ENCODE data around the gene NUDT1. TPM values are rescaled to one million over a fixed set of nuclear protein-coding genes. Genes with fewer than 3 reads are reported as not detected.
A peak's percentile ranks its signal among the peaks of the same experiment; 100 is the strongest.

NUDT1 gene
- total and polyA plus RNA-seq, 2 experiments from 2014 or later, result 47.7 to 61.0 TPM

- TF ChIP-seq EZH2phosphoT487 (IDR thresholded peaks at IDR 0.05; ENCODE audit: insufficient read depth, low read depth), result no peak
- no peak for TF ChIP-seq EZH2 (IDR thresholded peaks at IDR 0.05; ENCODE audit: insufficient read depth, poor library complexity, severe bottlenecking)
- Histone ChIP-seq H3K9me2 (ENCODE audit: insufficient read depth) (no peaks in the 10 kb centered on the region), H3K27ac (no peak overlapping the region), H3K4me1 (ENCODE audit: insufficient read depth) (no peaks in the 10 kb centered on the region), H3F3A (ENCODE audit: insufficient read depth) (no peaks in the 10 kb centered on the region), H3K4me3 (no peak overlapping the region), H3K36me3 (ENCODE audit: low read depth) (no peaks in the 10 kb centered on the region), H3K9ac (0 out of 2 replicates have a peak overlapping the region, but pooled peaks have one; percentile 29), H3K9me3 (ENCODE audit: low read depth) (no peaks in the 10 kb centered on the region), H3K4me2 (ENCODE audit: unreplicated experiment) (no peak overlapping the region), H4K20me1 (ENCODE audit: insufficient read depth) (no peaks in the 10 kb centered on the region), H3K27me3 (replicated peaks; ENCODE audit: insufficient read depth) (no peaks in the 10 kb centered on the region), H3K79me2 (ENCODE audit: insufficient read depth) (no peaks in the 10 kb centered on the region), H2AFZ (no peak overlapping the region)
- in situ Hi-C loops (cut with MboI), result loop anchor here (10.0 kb wide), 1 partner anchor 555 kb away; no protein-coding TSS in a partner anchor
- 42 to 47% methylated on average over 19 to 21 of the region's 21 CpGs for WGBS, 2 experiments (ENCODE audit: low coverage in 1 of 2, low lambda C conversion rate in 2 of 2, missing lambda C conversion rate in 2 of 2)
- DNase-seq, result peak; percentile 83
These were observed 32.7 kb upstream of the NUDT1 start for GRCh38 chr7:2209146-2209960.

- no peak for TF ChIP-seq EZH2phosphoT487 (IDR thresholded peaks at IDR 0.05; ENCODE audit: insufficient read depth, low read depth)
- no peak for TF ChIP-seq EZH2 (IDR thresholded peaks at IDR 0.05; ENCODE audit: insufficient read depth, poor library complexity, severe bottlenecking)
- Histone ChIP-seq H3K9ac (0 out of 2 replicates have a peak overlapping the region, but pooled peaks have one; percentile 29), H4K20me1 (ENCODE audit: insufficient read depth) (no peaks in the 10 kb centered on the region), H3K9me2 (ENCODE audit: insufficient read depth) (no peaks in the 10 kb centered on the region), H3K9me3 (ENCODE audit: low read depth) (no peaks in the 10 kb centered on the region), H3K27me3 (replicated peaks; ENCODE audit: insufficient read depth) (no peaks in the 10 kb centered on the region), H3K4me3 (no peak overlapping the region), H3F3A (ENCODE audit: insufficient read depth) (no peaks in the 10 kb centered on the region), H3K79me2 (ENCODE audit: insufficient read depth) (no peaks in the 10 kb centered on the region), H3K4me2 (ENCODE audit: unreplicated experiment) (no peak overlapping the region), H3K27ac (no peak overlapping the region), H3K4me1 (ENCODE audit: insufficient read depth) (no peaks in the 10 kb centered on the region), H3K36me3 (ENCODE audit: low read depth) (no peaks in the 10 kb centered on the region), H2AFZ (no peak overlapping the region)
- DNase-seq, result no peak
- in situ Hi-C loops (cut with MboI), result loop anchor here (10.0 kb wide), 2 partner anchors 555 to 625 kb away; no protein-coding TSS in a partner anchor
- 74% methylated on average over 8 of the region's 8 CpGs for WGBS, 2 experiments (ENCODE audit: low coverage in 1 of 2, low lambda C conversion rate in 2 of 2, missing lambda C conversion rate in 2 of 2)
These were observed 32.1 kb upstream of the NUDT1 start for GRCh38 chr7:2209961-2210323.

- WGBS, 2 experiments (ENCODE audit: low coverage in 1 of 2, low lambda C conversion rate in 2 of 2, missing lambda C conversion rate in 2 of 2), result 88 to 90% methylated on average over 26 to 30 of the region's 30 CpGs
- Histone ChIP-seq H3K4me1 (ENCODE audit: insufficient read depth) (no peaks in the 10 kb centered on the region), H3K9me2 (ENCODE audit: insufficient read depth) (no peaks in the 10 kb centered on the region), H3K4me3 (no peak overlapping the region), H2AFZ (no peak overlapping the region), H3F3A (ENCODE audit: insufficient read depth) (no peaks in the 10 kb centered on the region), H3K9me3 (ENCODE audit: low read depth) (no peaks in the 10 kb centered on the region), H3K9ac (no peak overlapping the region), H3K79me2 (ENCODE audit: insufficient read depth) (no peaks in the 10 kb centered on the region), H3K27ac (no peak overlapping the region), H3K27me3 (replicated peaks; ENCODE audit: insufficient read depth) (no peaks in the 10 kb centered on the region), H4K20me1 (ENCODE audit: insufficient read depth) (no peaks in the 10 kb centered on the region), H3K36me3 (ENCODE audit: low read depth) (no peaks in the 10 kb centered on the region), H3K4me2 (ENCODE audit: unreplicated experiment) (no peak overlapping the region)
- TF ChIP-seq EZH2phosphoT487 (IDR thresholded peaks at IDR 0.05; ENCODE audit: insufficient read depth, low read depth), result no peak
- no peak for TF ChIP-seq EZH2 (IDR thresholded peaks at IDR 0.05; ENCODE audit: insufficient read depth, poor library complexity, severe bottlenecking)
- no peak for DNase-seq
- in situ Hi-C loops (cut with MboI), result loop anchor here (10.0 kb wide), 1 partner anchor 626 kb away; no protein-coding TSS in a partner anchor
These were observed 31.3 kb upstream of the NUDT1 start for GRCh38 chr7:2210551-2211258.

GRCh38 chr7:2211259-2211880 is 30.7 kb upstream of the NUDT1 start:
- Histone ChIP-seq H3K27me3 (replicated peaks; ENCODE audit: insufficient read depth) (no peaks in the 10 kb centered on the region), H4K20me1 (ENCODE audit: insufficient read depth) (no peaks in the 10 kb centered on the region), H3F3A (ENCODE audit: insufficient read depth) (no peaks in the 10 kb centered on the region), H3K36me3 (ENCODE audit: low read depth) (no peaks in the 10 kb centered on the region), H3K9me2 (ENCODE audit: insufficient read depth) (no peaks in the 10 kb centered on the region), H3K4me1 (ENCODE audit: insufficient read depth) (no peaks in the 10 kb centered on the region), H3K4me2 (ENCODE audit: unreplicated experiment) (no peak overlapping the region), H3K9me3 (ENCODE audit: low read depth) (no peaks in the 10 kb centered on the region), H2AFZ (no peak overlapping the region), H3K27ac (no peak overlapping the region), H3K4me3 (no peak overlapping the region), H3K79me2 (ENCODE audit: insufficient read depth) (no peaks in the 10 kb centered on the region), H3K9ac (no peak overlapping the region)
- TF ChIP-seq EZH2phosphoT487 (IDR thresholded peaks at IDR 0.05; ENCODE audit: insufficient read depth, low read depth), result no peak
- no peak for TF ChIP-seq EZH2 (IDR thresholded peaks at IDR 0.05; ENCODE audit: insufficient read depth, poor library complexity, severe bottlenecking)
- in situ Hi-C loops (cut with MboI), result loop anchor here (10.0 kb wide), 1 partner anchor 627 kb away; no protein-coding TSS in a partner anchor
- WGBS, 2 experiments (ENCODE audit: low coverage in 1 of 2, low lambda C conversion rate in 2 of 2, missing lambda C conversion rate in 2 of 2), result 85 to 86% methylated on average over 15 of the region's 15 CpGs
- no peak for DNase-seq
